HCT116 (cell line): ENCODE data around the gene TMPRSS11A. TPM values are rescaled to one million over a fixed set of nuclear protein-coding genes. Genes with fewer than 3 reads are reported as not detected.

Experiments used
- ATAC-seq: fragments of 200-7000 bp; cut with Tn5 transposase; 2 replicates; pipeline ENCODE4 v1.9.1; 2020; ENCODE audit warnings: mild to moderate bottlenecking, moderate library complexity
- Bru-seq: library from RNA; stranded (reverse); fragments of 400-500 nt; gene quantifications from one replicate; lab custom pipeline; 2021; lab: Mats Ljungman, UMichigan
- BruChase-seq, 2 experiments: library from RNA; stranded (reverse); fragments of 400-500 nt; gene quantifications; one replicate each; lab custom pipeline; 2021; lab: Mats Ljungman, UMichigan
- BruUV-seq: library from RNA; stranded (reverse); fragments of 400-500 nt; replicated peaks from 2 replicates; lab custom pipeline; 2021; lab: Mats Ljungman, UMichigan
- CTCF ChIA-PET: fragments of 300-600 bp; sonication (Branson Sonifier 250); formaldehyde crosslinking; loops from one replicate; lab custom pipeline; 2021; ENCODE audit warnings: antibody characterized with exemption; lab: Charles Lee
- POLR2A ChIA-PET: fragments of 300-600, 350-600 bp; sonication (Branson Sonifier 250); formaldehyde crosslinking; loops from one replicate; lab custom pipeline; 2021; ENCODE audit warnings: antibody characterized with exemption; lab: Charles Lee
- RAD21 ChIA-PET, 2 experiments: fragments of 300-600 bp; sonication (Branson Sonifier 250); formaldehyde crosslinking; loops; one replicate each; lab custom pipeline; 2023; ENCODE audit warnings: low total read pairs in 2 of 2; ENCODE audit not compliant: uncharacterized antibody in 2 of 2, unreplicated experiment in 2 of 2, low non-redundant PET in 1 of 2; lab: Charles Lee
- DNase-seq: peaks from one replicate; pipeline ENCODE4 v3.0.0-alpha.2; 2010; ENCODE audit warnings: low read depth, low spot score
- H2AFZ ChIP-seq: fragments of 200-600 bp; shearing (Covaris generic), sonication (generic); 2 replicates; pipeline ENCODE4 v1.6.1; 2017; ENCODE audit warnings: low read depth, mixed run types, mixed read lengths, antibody characterized with exemption, low read length; ENCODE audit not compliant: poor library complexity, severe bottlenecking
- H3K27ac ChIP-seq: 2 replicates; pipeline ENCODE4 v1.5.1; 2012; ENCODE audit warnings: low read depth, low read length
- H3K27me3 ChIP-seq: fragments of 200-600 bp; sonication (generic); 2 replicates; pipeline ENCODE4 v1.6.1; 2016; ENCODE audit warnings: mixed run types, low read length, mixed read lengths; ENCODE audit not compliant: insufficient read depth
- H3K36me3 ChIP-seq, 2 experiments: fragments of 200-500 bp in 1 of 2; fragments of 200-600 bp in 1 of 2; sonication (Bioruptor generic) in 1 of 2; sonication (generic) in 1 of 2; 2 replicates each; pipeline versions ENCODE4 v1.5.1 to v1.6.1; 2014 to 2016; ENCODE audit warnings: low read length in 2 of 2, inconsistent platforms in 1 of 2, mixed read lengths in 1 of 2, mixed run types in 1 of 2; ENCODE audit not compliant: insufficient read depth in 2 of 2, control insufficient read depth in 1 of 2
- H3K4me1 ChIP-seq, 2 experiments: fragments of 200-600 bp in 1 of 2; sonication (generic) in 1 of 2; 2 replicates each; pipeline versions ENCODE4 v1.5.1 to v1.6.1; 2012 to 2017; ENCODE audit warnings: low read length in 2 of 2, inconsistent platforms in 1 of 2, mild to moderate bottlenecking in 1 of 2, mixed read lengths in 1 of 2, mixed run types in 1 of 2, moderate library complexity in 1 of 2; ENCODE audit not compliant: insufficient read depth in 2 of 2, control insufficient read depth in 1 of 2
- H3K4me2 ChIP-seq: fragments of 200-600 bp; sonication (generic); 2 replicates; pipeline ENCODE4 v1.6.1; 2017; ENCODE audit warnings: mixed run types, low read length, mixed read lengths
- H3K4me3 ChIP-seq, 2 experiments: fragments of 200-600 bp in 1 of 2; sonication (generic) in 1 of 2; replicated peaks in 1 of 2; 2 replicates each; pipeline ENCODE4 v1.5.1; 2011 to 2016; ENCODE audit warnings: low read length in 2 of 2, control low read depth in 1 of 2, low read depth in 1 of 2, mild to moderate bottlenecking in 1 of 2, mixed read lengths in 1 of 2, mixed run types in 1 of 2
- H3K79me2 ChIP-seq: fragments of 200-600 bp; sonication (generic); 2 replicates; pipeline ENCODE4 v1.6.1; 2017; ENCODE audit warnings: mild to moderate bottlenecking, mixed run types, low read length, moderate library complexity, mixed read lengths; ENCODE audit not compliant: insufficient read depth
- H3K9ac ChIP-seq: fragments of 200-600 bp; sonication (generic); 2 replicates; pipeline ENCODE4 v1.6.1; 2016; ENCODE audit warnings: low read length, mixed read lengths
- H3K9me2 ChIP-seq: fragments of 200-600 bp; sonication (generic), shearing (Covaris generic); 2 replicates; pipeline ENCODE4 v1.6.1; 2017; ENCODE audit warnings: mixed run types, mild to moderate bottlenecking, moderate library complexity; ENCODE audit not compliant: insufficient read depth
- H3K9me3 ChIP-seq, 2 experiments: fragments of 200-500 bp in 1 of 2; fragments of 200-600 bp in 1 of 2; sonication (Bioruptor generic) in 1 of 2; sonication (generic) in 1 of 2; 2 replicates each; pipeline ENCODE4 v1.6.1; 2014 to 2017; ENCODE audit warnings: low read length in 2 of 2, mixed read lengths in 2 of 2, inconsistent platforms in 1 of 2, low read depth in 1 of 2, mild to moderate bottlenecking in 1 of 2, mixed run types in 1 of 2, moderate library complexity in 1 of 2; ENCODE audit not compliant: control insufficient read depth in 1 of 2, insufficient read depth in 1 of 2
- H4K20me1 ChIP-seq: fragments of 200-600 bp; sonication (generic), shearing (Covaris generic); 2 replicates; pipeline ENCODE4 v1.6.1; 2017; ENCODE audit warnings: mixed run types, mild to moderate bottlenecking, moderate library complexity; ENCODE audit not compliant: insufficient read depth
- CBX3 ChIP-seq: IDR thresholded peaks from 2 replicates; pipeline ENCODE4 v1.6.1; 2012; ENCODE audit warnings: low read depth
- CEBPB ChIP-seq: IDR thresholded peaks from 2 replicates; pipeline ENCODE4 v1.6.1; 2012; ENCODE audit warnings: low read depth
- EGR1 ChIP-seq: IDR thresholded peaks from 2 replicates; pipeline ENCODE4 v1.6.1; 2012; ENCODE audit warnings: low read depth
- JUND ChIP-seq: IDR thresholded peaks from 2 replicates; pipeline ENCODE4 v1.6.1; 2012
- SIN3A ChIP-seq: IDR thresholded peaks from 2 replicates; pipeline ENCODE4 v1.6.1; 2012; ENCODE audit warnings: low read depth
- SP1 ChIP-seq: IDR thresholded peaks from 2 replicates; pipeline ENCODE4 v1.6.1; 2012; ENCODE audit warnings: low read depth
- SRF ChIP-seq: IDR thresholded peaks from 2 replicates; pipeline ENCODE4 v1.6.1; 2012; ENCODE audit warnings: low read depth
- ZNF274 ChIP-seq: fragments of 200-500 bp; sonication (Bioruptor generic); IDR thresholded peaks from 2 replicates; pipeline ENCODE4 v1.6.1; 2014; ENCODE audit warnings: mild to moderate bottlenecking, low read depth, low read length, inconsistent platforms
- intact Hi-C: fragments of 100-400 bp; cut with micrococcal nuclease; formaldehyde crosslinking; loops from 2 replicates; pipeline ENCODE4 v1.10.0; 2022
- long read RNA-seq: library from polyadenylated mRNA; unstranded; transcript quantifications from one replicate; pipeline ENCODE4 v2.0.0, GENCODE V29; 2021; ENCODE audit not compliant: unreplicated experiment
- polyA plus RNA-seq: library from polyadenylated mRNA; unstranded; fragments of >200 nt; gene quantifications from 2 replicates; pipeline ENCODE4 v1.2.1, GENCODE V29; 2012; ENCODE audit warnings: missing spikeins
- total RNA-seq: library from RNA; stranded (reverse); gene quantifications from one replicate; pipeline ENCODE4 v1.2.1, GENCODE V29; 2021; ENCODE audit not compliant: unreplicated experiment
- TF ChIP-seq, protein P1 (sequence below): IDR thresholded peaks from 2 replicates; pipeline ENCODE4 v1.6.1; 2012; ENCODE audit warnings: low read depth

TMPRSS11A gene, protein sequence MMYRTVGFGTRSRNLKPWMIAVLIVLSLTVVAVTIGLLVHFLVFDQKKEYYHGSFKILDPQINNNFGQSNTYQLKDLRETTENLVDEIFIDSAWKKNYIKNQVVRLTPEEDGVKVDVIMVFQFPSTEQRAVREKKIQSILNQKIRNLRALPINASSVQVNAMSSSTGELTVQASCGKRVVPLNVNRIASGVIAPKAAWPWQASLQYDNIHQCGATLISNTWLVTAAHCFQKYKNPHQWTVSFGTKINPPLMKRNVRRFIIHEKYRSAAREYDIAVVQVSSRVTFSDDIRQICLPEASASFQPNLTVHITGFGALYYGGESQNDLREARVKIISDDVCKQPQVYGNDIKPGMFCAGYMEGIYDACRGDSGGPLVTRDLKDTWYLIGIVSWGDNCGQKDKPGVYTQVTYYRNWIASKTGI
- total RNA-seq = not detected
- polyA plus RNA-seq = not detected in 2 replicates
- not detected for Bru-seq, nascent RNA
- BruChase-seq, experiment 1, labeled RNA remaining after a 6-hour chase = not detected
- BruChase-seq, experiment 2, labeled RNA remaining after a 2-hour chase = not detected
- long read RNA-seq = 0 reads

DNA sequence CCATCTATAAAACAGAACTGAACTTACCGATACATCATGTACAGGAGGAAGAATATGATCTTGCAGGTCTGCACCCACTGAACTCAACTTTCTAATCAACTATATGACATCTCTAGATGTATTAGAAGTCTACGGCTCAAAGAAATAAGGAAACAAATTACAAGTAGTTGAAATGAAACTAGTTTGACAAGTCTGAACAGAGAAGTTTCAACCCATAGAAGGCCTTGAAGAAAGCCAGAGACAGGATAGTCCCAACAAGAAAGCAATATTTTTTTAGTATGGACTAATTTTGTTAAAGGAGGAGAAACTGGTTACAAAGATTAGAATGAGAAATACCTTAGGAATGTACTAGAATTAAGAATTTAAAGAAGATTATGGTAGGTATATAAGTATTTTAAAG, at the start of gene TMPRSS11A:
Gene TMPRSS11A (minus strand): TSS at position 138 of the 400 bp plus-strand sequence. CDS start 100 bp downstream, at position 38.
- CTCF ChIA-PET = no interaction called here
- H3K9me2 ChIP-seq = no peaks in the 10 kb centered on the region
- no peak for ATAC-seq
- DNase-seq = no peak
- no peak for TF ChIP-seq EGR1
- TF ChIP-seq JUND = no peak
- no peak for TF ChIP-seq SP1
- no peak for TF ChIP-seq SRF
- no peak for TF ChIP-seq CBX3
- TF ChIP-seq SIN3A = no peak
- no peak for TF ChIP-seq ZNF274
- no peak for TF ChIP-seq CEBPB
- TF ChIP-seq, protein P1, sequence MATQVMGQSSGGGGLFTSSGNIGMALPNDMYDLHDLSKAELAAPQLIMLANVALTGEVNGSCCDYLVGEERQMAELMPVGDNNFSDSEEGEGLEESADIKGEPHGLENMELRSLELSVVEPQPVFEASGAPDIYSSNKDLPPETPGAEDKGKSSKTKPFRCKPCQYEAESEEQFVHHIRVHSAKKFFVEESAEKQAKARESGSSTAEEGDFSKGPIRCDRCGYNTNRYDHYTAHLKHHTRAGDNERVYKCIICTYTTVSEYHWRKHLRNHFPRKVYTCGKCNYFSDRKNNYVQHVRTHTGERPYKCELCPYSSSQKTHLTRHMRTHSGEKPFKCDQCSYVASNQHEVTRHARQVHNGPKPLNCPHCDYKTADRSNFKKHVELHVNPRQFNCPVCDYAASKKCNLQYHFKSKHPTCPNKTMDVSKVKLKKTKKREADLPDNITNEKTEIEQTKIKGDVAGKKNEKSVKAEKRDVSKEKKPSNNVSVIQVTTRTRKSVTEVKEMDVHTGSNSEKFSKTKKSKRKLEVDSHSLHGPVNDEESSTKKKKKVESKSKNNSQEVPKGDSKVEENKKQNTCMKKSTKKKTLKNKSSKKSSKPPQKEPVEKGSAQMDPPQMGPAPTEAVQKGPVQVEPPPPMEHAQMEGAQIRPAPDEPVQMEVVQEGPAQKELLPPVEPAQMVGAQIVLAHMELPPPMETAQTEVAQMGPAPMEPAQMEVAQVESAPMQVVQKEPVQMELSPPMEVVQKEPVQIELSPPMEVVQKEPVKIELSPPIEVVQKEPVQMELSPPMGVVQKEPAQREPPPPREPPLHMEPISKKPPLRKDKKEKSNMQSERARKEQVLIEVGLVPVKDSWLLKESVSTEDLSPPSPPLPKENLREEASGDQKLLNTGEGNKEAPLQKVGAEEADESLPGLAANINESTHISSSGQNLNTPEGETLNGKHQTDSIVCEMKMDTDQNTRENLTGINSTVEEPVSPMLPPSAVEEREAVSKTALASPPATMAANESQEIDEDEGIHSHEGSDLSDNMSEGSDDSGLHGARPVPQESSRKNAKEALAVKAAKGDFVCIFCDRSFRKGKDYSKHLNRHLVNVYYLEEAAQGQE = no peak
- TF ChIP-seq, all 23 proteins: peak for 0
- H3K79me2 ChIP-seq = no peaks in the 10 kb centered on the region
- H4K20me1 ChIP-seq = no peaks in the 10 kb centered on the region
- RAD21 ChIA-PET = no interaction called here
- no peak within 1 kb of the TSS for H2AFZ ChIP-seq
- no peaks in the 10 kb centered on the region for H3K9me3 ChIP-seq
- no peaks in the 10 kb centered on the region for H3K4me1 ChIP-seq
- POLR2A ChIA-PET = no interaction called here
- no peak within 1 kb of the TSS for H3K27ac ChIP-seq
- no peaks in the 10 kb centered on the region for H3K27me3 ChIP-seq
- no peak within 1 kb of the TSS for H3K4me2 ChIP-seq
- BruUV-seq = no TSS peak
- no peaks in the 10 kb centered on the region for H3K36me3 ChIP-seq
- H3K4me3 ChIP-seq = no peak within 1 kb of the TSS
- no peak within 1 kb of the TSS for H3K9ac ChIP-seq
- intact Hi-C loops = no loop called here
